ACHN (cell line): ENCODE results near the gene ZP3.
"Not testable (repeated sequence)": the region's sequence is repeated elsewhere in the genome, so short reads cannot be mapped to it uniquely, and the experiment has no call there.

Experiments
- DNase-seq: peaks from one replicate; pipeline ENCODE4 v3.0.0-alpha.2; 2015
- in situ Hi-C: cut with HindIII; loops from 2 replicates; pipeline ENCODE4 v1.10.0; 2017; ENCODE audit warnings: low sequenced_read_pairs, low pct_ligation_motif_present, low pct_unique_long_range_greater_than_20kb

The ZP3 gene

DNA sequence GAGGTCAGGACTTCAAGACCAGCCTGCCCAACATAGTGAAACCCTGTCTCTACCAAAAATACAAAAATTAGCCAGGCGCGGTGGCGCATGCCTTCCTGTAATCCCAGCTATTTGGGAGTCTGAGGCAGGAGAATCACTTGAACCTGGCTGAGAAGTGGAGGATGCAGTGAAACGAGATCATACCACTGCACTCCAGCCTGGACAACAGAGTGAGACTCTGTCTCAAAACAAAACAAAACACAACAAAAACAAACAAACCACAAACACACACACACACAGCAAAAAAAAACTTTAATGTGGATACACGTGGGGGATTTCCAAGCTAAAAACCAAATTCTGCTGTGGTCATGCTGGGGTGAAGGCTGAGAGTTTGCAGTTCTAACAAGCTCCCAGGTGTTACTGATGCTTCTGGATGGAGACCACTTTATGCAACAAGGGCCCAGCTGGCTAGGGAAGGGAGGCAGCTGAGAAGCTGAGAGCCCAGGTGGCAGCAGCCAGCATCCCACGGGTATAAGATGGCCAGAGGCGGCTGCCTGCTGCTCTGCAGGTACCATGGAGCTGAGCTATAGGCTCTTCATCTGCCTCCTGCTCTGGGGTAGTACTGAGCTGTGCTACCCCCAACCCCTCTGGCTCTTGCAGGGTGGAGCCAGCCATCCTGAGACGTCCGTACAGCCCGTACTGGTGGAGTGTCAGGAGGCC, at the start of gene ZP3:
TSS of gene ZP3 (plus strand) at position 538 of the 699 bp plus-strand sequence. CDS start at position 553, 15 bp downstream.
- DNase-seq: no peak

DNA sequence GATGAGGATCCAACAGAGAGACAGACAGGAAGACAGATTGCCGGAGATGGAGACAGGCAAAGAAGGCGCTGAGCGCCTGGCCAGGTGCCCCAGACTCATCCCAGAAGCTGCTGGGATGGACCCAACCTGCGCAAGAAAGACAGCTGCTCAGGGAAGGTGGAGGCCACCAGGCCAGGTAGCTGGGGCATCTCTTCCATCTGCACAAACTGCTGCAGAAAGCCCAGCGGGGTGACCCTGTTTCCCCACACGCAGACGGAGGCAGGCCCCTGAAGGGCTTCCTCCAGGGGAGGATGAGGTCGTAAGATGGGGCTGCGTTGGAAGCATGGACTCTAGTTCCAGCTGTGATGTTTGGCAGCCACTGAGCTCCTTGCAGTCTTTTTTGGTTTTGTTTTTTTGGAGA, 49.5 kb upstream of the ZP3 start:
- in situ Hi-C loops: no loop called here
- no peak for DNase-seq

More for the DNA sequence above, at the start of gene ZP3:
- in situ Hi-C loops: loop anchor here (10.0 kb wide), 1 partner anchor 60 kb away; no protein-coding TSS in a partner anchor

DNA sequence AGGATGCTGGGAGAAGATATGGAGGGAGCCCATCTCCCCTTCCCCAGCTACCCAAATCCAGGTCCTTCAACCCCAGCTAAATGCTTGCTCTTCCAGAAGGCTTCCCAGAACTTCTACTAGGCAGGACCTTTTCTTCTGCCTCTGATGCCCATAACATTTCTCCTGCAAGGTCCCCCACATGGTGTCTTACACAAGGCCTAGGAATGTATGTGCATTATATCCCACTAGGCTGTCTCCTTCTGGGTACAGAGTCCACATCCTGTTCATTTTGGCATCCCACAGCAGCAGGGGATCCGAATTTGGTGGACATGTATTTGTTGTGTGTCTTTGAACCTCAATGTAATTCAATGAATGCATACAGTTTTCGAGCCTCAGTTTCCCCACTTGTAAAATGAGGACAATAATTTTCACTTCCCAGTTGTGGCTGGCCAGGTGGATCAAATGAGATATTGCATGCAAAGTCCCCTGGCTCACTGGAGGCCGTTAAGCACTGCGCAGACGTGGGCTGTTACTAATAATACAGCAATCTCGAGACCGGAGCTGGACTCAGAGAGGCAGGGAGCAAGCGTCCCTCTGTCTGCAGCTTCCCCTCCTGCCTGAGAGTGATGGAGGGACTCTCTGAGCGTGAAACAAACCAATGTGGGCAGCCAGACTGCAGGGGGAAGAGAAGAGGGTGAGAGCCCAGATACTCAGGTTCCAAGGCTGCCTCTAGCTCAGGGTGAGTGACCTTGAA, 47.4 kb upstream of the ZP3 start:
- in situ Hi-C loops: no loop called here
- no peak for DNase-seq

DNA sequence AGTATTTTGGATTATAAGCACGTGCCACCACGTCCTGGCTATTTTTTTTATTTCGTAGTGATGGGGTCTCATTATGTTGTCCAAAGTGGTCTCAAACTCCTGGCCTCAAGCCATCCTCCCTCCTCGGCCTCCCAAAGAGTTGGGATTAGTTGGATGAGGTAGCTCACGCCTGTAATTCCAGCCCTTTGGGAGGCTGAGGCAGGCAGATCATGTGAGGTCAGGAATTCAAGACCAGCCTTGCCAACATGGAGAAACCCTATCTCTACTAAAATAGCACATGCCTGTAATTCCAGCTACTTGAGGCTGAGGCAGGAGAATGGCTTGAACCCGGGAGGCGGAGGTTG, 44.2 kb upstream of the ZP3 start:
- DNase-seq: no peak
- in situ Hi-C loops: no loop called here

DNA sequence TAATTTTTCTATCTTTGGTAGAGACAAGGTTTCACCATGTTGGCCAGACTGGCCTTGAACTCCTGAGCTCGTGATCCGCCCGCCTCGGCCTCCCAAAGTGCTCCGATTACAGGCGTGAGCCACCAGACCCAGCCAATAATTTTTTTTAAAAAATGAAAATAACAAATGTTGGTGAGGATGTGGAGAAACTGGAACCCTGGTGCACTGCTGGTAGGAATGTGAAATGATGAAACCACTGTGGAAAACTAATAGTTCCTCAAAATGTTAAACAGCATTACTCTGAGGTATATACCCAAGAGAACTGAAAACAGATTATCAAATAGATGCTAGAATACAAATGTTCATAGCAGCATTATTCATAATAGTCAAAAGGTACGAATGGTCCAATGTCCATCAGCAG, 42.9 kb upstream of the ZP3 start:
- no peak for DNase-seq
- in situ Hi-C loops: no loop called here

DNA sequence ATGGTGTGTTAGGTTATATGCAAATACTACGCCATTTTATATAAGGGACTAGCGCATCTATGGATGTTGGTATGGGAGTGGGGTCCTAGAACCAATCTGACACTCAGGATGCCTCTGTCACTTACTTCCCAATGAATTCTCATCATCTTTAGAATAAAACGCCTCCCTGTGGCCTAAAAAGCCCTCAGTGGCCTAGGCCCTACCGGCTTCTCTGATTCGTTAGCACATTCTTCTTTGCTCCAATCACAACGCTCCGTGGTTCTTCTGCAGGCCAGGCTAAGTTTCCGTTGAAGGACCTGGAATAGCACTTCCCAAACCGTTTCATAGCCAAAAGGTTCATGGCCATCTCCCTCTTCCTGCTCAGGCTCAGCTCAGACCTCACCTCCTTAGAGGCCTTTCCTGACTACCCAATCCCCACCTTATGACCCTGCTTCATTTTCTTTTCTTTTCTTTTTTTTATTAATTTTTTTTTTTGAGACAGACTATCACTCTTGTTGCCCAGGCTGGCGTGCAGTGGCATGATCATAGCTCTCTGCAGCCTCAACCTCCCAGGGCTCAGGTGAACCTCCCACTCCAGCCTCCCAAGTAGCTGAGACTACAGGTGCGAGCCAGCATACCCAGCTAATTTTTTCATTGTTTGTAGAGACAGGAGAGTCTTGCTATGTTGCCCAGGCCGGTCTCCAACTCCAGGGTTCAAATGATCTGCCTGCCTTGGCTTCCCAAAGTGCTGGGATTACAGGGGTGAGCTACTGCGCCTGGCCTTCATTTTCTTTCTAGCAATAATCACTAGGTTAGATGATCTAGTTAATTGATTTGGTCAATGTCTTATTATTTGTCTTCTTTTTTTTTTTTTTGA, 41.4 kb upstream of the ZP3 start:
- in situ Hi-C loops: no loop called here
- no peak for DNase-seq

DNA sequence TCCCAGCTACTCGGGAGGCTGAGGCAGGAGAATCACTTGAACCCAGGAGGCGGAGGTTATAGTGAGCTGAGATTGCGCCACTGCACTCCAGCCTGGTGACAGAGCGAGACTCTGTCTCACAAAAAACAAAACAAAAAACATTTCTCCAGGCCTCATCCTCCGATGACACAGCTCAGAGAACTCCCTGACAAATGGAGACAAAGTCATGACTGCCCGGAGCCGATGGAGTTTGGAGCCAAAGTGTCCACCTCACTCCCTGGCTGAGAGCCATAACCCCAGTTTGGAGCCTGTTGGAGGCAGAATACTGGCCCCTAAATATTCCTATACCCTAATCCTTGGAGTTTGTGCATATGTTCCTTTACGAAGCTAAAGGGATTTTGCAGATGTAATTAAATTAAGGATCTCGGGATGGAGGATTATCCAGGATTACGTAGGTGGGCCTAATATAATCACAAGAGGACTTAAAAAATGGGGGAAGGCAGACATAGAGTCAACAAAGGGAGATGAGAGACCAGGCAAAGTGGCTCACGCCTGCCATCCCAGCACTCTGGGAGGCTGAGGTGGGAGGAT, 38.0 kb upstream of the ZP3 start:
- in situ Hi-C loops: no loop called here
- no peak for DNase-seq

DNA sequence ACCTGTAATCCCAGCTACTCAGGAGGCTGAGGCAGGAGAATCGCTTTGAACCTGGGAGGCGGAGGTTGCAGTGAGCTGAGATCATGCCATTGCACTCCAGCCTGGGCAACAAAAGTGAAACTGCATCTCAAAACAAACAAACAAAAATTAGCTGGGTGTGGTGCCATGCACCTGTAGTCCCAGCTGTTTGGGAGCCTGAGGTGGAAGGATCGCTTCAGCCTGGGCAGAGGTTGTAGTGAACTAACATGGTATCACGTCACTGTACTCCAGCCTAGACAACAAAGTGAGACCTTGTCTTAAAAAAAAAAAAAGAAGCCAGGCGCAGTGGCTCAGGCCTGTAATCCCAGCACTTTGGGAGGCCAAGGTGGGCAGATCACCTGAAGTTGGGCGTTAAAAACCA, 37.0 kb upstream of the ZP3 start:
- in situ Hi-C loops, DNase-seq: not testable (repeated sequence)

DNA sequence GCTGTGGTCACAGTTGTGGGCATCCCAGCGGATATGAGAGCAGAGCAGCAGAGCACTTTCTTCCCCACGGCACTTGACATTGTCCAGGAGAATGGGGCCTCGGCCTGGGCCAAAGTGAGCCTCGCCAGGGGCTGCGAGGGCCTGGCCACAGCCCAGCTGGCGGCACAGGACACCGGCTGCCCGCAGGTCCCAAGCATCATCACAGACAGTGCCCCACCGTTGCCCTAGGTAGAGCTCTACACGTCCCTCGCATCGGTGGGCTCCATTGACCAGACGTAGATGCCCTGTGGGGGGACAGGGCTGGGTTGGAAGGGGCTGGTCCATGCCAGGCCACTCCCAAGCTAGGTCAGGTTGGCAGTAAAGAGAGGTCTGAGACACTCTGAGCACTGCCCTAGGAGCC, 34.7 kb upstream of the ZP3 start:
- in situ Hi-C loops: no loop called here
- DNase-seq: no peak

DNA sequence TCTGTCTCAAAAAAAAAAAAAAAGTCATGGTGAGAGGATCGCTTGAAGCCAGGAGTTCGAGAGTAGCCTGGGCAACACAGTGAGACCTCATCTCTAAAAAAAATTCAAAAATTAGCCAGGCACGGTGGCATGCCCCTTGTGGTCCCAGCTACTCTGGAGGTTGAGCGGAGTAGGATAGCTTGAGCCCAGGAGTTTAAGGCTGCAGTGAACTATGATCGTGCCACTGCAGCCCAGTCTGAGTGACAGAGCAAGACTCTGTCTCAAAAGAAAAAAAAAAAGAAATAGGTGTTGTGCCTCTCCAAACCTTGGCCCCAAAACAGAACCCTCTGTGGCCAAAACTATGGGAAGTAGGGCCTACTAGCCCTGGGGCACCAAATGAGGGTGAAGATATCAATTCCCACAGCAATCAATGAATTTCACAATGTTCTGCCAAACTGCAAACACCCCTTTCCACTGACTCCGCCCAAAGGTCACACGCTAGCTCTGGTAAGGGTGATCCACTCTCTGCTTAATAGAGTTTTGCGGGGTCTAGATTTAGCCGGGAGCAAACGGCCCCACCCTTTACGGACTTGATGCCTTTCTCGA, 32.1 kb upstream of the ZP3 start:
- in situ Hi-C loops: no loop called here

DNA sequence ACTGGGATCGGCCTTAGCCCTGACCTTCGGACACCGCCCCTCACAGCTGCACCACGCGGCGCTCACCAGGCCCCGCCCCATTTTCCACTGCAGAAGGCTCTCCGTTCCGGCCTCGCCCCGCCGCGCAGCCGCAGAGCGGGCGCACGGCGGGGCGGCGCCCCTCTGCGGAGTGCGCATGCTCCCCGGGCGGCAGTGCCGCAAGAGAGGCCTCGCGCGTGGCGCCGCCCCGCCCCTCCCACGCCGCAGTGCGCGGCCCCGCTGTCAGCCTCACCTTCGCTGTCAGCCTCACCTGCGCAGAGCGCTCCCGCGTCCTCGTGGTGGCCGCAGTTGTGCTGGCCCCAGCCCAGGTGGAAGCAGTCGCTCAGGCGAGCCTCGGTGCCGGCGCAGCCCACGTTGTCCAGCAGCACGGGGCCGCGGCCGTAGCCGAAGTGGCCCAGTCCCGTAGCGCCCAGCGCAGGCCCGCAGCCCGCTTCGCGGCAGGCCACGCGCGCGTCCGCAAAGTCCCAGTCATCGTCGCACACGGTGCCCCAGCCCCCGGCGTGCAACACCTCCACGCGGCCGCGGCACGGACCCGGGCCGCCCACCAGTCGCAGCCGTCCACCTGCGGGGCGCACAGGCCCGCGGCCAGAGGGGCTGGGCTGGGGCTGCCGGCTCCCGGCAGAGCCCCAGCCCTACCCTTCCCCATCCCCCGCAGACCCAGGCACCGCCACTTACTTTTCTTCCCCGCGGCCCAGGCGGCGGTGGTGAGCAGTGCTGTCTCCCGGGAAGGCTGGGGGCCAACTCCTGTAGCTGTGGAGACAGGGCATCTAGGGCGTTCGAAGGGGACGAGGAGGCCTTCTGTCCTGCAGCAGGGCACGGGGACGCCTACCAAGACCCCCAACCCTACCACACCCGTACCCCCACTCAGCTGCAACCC, 31.4 kb upstream of the ZP3 start:
- peak; percentile 95 for DNase-seq
- in situ Hi-C loops: no loop called here

More for the DNA sequence above, 32.1 kb upstream of the ZP3 start:
- no peak for DNase-seq

DNA sequence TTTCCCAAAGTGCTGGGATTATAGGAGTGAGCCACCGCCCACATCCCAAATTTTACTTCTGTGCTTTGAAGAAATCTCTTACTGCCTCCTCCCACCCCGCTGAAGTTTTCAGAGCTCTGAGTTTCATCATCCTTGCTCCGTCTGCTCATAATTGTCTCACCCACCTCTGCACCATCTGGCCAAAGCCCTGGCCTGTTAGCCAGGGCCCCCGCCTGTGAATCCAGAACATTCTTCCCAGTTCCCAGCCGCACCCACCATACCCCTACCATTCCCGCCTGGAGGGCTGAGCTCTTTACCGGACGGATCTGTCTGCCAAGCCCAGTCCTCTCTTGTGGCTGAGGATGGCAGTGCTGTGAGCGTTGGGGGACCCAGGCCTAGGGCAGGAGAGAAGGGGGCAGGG, 29.8 kb upstream of the ZP3 start:
- in situ Hi-C loops: no loop called here
- no peak for DNase-seq

DNA sequence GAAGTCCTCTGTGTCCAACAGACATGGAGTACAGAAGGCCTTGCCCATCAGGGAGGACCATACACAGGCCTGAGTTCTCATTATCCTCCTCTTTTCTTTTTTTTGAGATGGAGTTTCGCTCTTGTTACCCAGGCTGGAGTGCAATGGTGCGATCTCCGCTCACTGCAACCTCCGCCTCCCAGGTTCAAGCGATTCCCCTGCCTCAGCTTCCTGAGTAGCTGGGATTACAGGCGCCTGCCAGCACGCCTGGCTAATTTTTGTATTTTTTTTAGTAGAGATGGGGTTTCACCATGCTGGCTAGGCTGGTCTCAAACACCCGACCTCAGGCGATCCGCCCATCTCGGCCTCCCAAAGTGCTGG, 29.2 kb upstream of the ZP3 start:
- in situ Hi-C loops, DNase-seq: not testable (repeated sequence)

DNA sequence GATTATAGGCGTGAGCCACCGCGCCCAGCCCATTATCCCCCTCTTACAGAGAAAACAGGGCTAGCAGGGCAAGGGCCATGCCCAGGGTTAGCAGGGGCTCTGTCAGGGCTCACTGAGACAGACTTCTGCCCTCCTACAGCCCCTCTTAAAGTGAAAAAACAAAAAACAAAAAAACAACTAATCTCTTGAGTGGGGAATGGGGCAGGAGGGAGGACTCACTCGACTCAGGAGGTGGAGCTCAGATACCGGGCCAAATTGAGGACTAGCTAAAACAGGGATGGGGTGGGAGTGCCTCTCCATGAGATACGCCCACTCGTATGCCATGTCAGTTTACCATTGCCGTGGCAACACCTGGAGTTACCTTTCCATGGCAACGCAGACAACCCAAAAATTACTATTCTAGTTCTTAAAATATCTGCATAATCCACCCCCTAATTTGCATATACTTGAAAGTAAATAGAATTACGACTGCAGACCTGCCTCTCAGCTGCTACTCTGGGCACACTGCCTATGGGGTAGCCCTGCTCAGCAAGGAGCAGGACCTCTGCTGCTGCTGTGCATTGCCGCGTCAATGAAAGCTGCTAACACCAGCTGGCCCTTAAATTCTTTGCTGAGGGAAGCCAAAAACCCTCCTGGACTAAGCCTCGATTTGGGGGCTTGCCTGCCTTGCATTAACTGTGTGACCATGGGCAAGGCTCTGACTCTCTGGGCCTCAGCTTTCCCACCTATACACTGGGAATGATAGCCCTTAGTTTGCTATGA, 28.6 kb upstream of the ZP3 start:
- in situ Hi-C loops: no loop called here
- no peak for DNase-seq

DNA sequence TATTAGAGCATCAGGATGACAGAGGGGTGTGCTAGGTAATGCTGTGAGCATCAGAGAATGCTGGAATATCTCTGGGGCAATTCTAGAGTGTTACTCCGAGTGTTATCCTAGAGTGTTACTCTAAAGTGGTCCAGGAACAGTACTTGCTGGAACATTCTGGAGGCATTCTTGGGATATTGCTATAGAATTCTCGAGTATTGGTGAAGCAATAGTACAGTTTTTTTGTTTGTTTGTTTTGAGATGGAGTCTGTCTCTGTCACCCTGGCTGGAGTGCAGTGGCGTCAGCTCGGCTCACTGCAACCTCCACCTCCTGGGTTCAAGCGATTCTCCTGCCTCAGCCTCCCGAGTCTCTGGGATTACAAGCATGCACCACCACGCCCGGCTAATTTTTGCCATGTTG, 27.9 kb upstream of the ZP3 start:
- in situ Hi-C loops: no loop called here
- no peak for DNase-seq

DNA sequence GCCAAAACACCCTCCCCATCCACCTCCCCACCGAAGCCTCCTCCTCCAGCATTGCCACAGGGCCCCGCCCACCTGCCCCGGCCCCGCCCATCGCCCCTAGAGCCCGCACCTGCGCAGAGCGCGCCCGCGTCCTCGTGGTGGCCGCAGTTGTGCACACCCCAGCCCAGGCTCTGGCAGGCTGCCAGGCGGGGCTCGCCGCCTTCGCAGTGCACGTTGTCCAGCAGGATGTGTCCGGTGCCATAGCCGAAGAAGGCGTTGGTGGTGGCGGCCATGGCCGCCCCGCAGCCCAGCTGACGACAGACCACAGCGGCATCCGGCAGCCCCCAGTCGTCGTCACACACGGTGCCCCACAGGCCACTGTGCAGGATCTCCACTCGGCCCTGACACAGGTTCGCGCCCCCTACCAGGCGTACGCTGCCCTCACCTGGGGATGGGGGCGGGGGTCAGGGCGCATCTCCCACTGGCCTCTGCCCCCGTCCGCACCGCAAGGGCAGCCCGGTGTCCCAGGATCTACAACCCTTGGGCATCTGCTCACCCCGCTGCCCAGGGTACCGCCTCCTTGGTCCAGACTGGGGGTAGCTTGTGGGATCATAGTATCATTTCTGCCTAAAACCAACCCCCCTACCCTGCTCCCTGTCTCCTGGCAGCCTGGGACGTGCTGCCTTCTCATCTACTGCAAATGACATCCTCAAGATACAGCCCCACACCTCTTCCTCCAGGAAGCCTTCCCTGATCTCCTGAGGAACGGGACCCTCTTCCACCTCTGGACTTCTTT, 27.2 kb upstream of the ZP3 start:
- in situ Hi-C loops: no loop called here

More for the DNA sequence above, 27.2 kb upstream of the ZP3 start:
- DNase-seq: peak; percentile 95
